HAP-1 (cell line): ENCODE results near the gene C1GALT1C1L.
"Not testable (repeated sequence)": the region's sequence is repeated elsewhere in the genome, so short reads cannot be mapped to it uniquely, and the experiment has no call there.

Experiments used
- DNase-seq, 2 experiments: peaks; one replicate each; pipeline ENCODE4 v3.0.0-alpha.2; 2016 to 2020; ENCODE audit warnings: low spot score in 2 of 2
- H3K27me3 ChIP-seq: fragments of 250-450 bp; sonication (Bioruptor Pico); 2 replicates; pipeline ENCODE4 v1.5.1; 2020; ENCODE audit warnings: low read depth, mild to moderate bottlenecking, moderate library complexity
- H3K36me3 ChIP-seq: fragments of 250-450 bp; sonication (Bioruptor Pico); replicated peaks from 2 replicates; pipeline ENCODE4 v1.5.1; 2020; ENCODE audit warnings: mild to moderate bottlenecking
- H3K4me1 ChIP-seq: fragments of 250-450 bp; sonication (Bioruptor Pico); 2 replicates; pipeline ENCODE4 v1.5.1; 2020; ENCODE audit warnings: mild to moderate bottlenecking
- H3K4me3 ChIP-seq: fragments of 250-450 bp; sonication (Bioruptor Pico); 2 replicates; pipeline ENCODE4 v1.5.1; 2020; ENCODE audit warnings: mild to moderate bottlenecking, moderate library complexity
- H3K9me3 ChIP-seq: fragments of 250-450 bp; sonication (Bioruptor Pico); 2 replicates; pipeline ENCODE4 v1.5.1; 2020; ENCODE audit warnings: mild to moderate bottlenecking, moderate library complexity
- in situ Hi-C: fragments of 300-500 bp; cut with MboI; formaldehyde crosslinking; loops from 3 replicates; pipeline ENCODE4 v1.14.3; 2020; ENCODE audit warnings: low sequenced_read_pairs, inconsistent platforms, mixed read lengths

C1GALT1C1L gene

DNA sequence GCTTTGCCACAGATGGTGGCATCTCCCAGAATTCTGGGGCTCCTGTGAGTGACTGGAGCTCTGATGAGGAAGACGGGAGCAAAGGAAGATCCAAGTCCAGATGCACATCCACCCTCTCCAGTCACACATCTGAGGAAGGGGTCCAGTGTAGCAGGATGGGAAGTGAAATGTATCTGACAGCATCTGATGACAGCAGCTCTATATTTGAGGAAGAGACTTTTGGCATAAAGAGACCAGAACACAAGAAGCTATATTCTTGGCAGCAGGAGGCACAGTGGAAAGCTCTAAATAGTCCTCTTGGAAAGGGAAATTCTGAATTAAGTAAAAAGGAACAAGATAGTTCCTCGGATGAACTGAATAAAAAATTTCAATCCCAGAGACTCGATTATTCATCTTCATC is 23.5 kb upstream of the C1GALT1C1L start:
- Histone ChIP-seq H3K27me3 (no peaks in the 10 kb centered on the region), H3K36me3 (0 out of 2 replicates have a peak, but pooled peaks cover 3% of the 10 kb centered on the region), H3K4me3 (no peak overlapping the region), H3K9me3 (no peaks in the 10 kb centered on the region), H3K4me1 (no peaks in the 10 kb centered on the region)
- no peak for DNase-seq
- in situ Hi-C loops = no loop called here

DNA sequence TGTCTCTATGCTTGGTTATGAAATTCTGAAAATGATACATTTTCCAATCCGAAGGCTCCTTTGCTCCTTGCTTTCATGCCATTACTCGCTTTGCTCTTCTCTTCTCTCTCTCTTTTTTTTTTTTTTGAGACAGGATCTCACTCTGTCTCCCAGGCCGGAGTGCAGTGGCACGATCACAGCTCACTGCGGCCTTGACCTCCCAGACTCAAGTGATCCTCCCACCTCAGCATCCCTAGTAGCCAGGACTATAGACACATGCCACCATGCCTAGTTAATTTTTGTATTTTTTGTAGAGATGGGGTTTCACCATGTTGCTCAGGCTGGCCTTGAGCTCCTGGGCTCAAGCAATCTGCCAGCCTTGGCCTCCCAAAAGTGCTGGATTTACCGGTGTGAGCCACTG is 21.9 kb upstream of the C1GALT1C1L start:
- H3K4me3 ChIP-seq, H3K4me1 ChIP-seq, in situ Hi-C loops, DNase-seq, H3K27me3 ChIP-seq, H3K9me3 ChIP-seq, H3K36me3 ChIP-seq: not testable (repeated sequence)

DNA sequence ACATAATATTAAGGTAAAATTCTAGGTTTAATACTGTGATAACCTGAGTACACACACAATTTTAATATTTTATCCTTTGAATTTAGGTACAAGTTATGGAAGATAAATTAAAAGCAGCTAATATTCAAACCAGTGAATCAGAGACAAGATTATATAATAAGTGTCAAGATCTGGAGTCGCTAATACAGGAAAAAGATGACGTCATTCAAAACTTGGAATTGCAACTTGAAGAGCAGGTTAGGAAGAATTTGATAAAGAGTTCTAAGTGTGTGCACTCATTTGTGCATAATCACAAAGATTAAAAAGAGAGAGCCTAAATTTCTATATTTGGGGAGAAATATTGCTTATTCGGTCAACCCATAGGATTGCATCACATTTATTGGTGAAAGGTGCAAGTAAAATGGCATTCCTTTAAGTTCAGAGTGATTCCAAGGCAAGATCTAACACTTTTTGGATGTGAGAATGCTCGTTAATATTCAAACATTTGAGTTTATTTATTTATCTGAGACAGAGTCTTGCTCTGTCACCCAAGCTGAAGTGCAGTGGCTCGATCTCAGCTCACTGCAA is 16.3 kb upstream of the C1GALT1C1L start:
- Histone ChIP-seq H3K4me3 (no peak overlapping the region), H3K27me3 (peaks cover 2% of the 10 kb centered on the region; the same call in 1 of the 2 replicates), H3K9me3 (no peaks in the 10 kb centered on the region), H3K4me1 (no peaks in the 10 kb centered on the region), H3K36me3 (0 out of 2 replicates have a peak, but pooled peaks cover 3% of the 10 kb centered on the region)
- DNase-seq = no peak
- in situ Hi-C loops = no loop called here

DNA sequence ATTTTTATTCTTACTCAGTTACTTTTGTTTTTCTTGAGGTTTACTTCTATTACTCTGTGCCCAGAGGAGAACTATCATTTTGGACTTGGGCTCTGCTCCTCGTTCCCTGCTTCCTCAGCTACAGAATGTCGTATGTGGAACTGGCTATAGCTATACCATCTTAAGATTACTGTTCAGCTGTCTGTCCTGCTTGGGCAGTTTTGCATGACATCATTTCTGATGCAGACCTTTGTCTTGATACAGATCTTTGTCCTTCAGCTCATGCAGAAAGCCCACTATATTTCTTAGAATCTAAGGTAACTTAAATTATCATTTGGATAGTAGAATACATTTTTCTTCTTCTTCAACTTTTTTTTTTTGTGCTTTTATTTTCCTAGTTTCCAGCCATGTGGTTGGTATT is 13.8 kb upstream of the C1GALT1C1L start:
- Histone ChIP-seq H3K4me1 (no peaks in the 10 kb centered on the region), H3K27me3 (peaks cover 2% of the 10 kb centered on the region; the same call in 1 of the 2 replicates), H3K4me3 (no peak overlapping the region), H3K9me3 (no peaks in the 10 kb centered on the region), H3K36me3 (no peaks in the 10 kb centered on the region)
- no peak for DNase-seq
- in situ Hi-C loops = no loop called here

DNA sequence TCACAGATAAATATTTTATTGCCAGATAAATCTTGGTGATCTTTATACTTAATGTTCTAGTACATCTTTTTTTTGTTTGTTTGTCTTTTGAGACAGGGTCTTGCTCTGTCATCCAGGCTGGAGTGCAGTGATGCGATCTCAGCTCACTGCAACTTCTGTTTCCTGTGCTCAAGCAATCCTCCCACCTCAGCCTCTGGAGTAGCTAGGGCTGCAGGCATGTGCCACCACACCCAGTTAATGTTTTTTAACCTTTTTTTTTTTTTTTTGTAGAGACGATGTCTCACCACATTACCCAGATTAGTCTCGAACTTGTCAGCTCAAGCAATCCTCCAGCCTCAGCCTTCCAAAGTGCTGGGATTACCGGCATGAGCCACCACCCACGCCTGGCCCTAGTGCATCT is 9.1 kb upstream of the C1GALT1C1L start:
- no peak for DNase-seq
- in situ Hi-C loops = no loop called here
- no peak overlapping the region for H3K4me3 ChIP-seq

DNA sequence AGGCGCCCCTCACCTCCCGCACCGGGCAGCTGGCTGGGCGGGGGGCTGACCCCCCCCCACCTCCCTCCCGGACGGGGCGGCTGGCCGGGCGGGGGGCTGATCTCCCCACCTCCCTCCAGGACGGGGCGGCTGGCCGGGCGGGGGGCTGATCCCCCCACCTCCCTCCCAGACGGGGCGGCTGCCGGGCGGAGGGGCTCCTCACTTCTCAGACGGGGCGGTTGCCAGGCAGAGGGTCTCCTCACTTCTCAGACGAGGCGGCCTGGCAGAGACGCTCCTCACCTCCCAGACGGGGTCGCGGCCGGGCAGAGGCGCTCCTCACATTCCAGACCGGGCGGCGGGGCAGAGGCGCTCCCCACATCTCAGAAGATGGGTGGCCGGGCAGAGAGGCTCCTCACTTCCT is 1.6 kb upstream of the C1GALT1C1L start:
- in situ Hi-C loops, H3K4me1 ChIP-seq, H3K36me3 ChIP-seq, H3K9me3 ChIP-seq, DNase-seq, H3K27me3 ChIP-seq, H3K4me3 ChIP-seq: not testable (repeated sequence)

More for the DNA sequence above, 9.1 kb upstream of the C1GALT1C1L start:
- H3K27me3 ChIP-seq = peaks cover 3% of the 10 kb centered on the region; the same call in 1 of the 2 replicates
- no peaks in the 10 kb centered on the region for H3K4me1 ChIP-seq
- no peaks in the 10 kb centered on the region for H3K9me3 ChIP-seq
- no peaks in the 10 kb centered on the region for H3K36me3 ChIP-seq

DNA sequence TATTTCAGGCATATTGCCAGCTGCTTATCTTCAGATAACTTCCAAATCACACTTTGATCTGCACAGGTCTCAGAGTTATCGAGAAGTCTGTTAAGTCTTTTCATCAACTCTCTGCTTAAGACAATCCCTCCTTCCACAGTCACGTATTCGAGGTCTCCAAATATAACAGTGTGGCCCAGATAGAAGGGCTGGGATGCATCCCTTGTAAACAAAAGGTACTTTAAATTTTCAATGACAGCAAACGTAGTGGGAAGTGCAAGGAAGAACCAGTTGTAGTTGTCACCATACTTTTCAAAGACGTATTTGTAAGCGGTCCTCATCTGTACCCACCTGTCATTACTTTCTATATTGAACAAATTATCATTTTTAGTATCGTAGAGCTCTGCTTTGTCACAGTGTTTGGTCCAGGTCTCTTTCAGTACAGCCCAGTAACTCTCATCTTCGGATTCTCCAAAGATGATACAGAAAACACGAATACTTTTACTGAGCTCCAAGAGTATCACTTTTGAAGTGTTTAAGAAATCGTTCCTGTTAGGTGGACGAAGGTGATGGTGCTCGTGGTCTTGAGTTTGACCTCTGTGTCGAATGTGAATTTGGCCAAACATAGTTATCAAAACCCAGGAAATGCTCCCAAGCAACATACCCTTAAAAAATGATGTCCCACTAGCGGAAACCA is 445 bp downstream of the C1GALT1C1L start:
- Histone ChIP-seq H3K4me1 (no peaks in the 10 kb centered on the region), H3K27me3 (peaks cover 3% of the 10 kb centered on the region; the same call in 1 of the 2 replicates), H3K9me3 (no peaks in the 10 kb centered on the region), H3K4me3 (no peak overlapping the region), H3K36me3 (no peaks in the 10 kb centered on the region)
- DNase-seq = no peak
- in situ Hi-C loops = no loop called here

DNA sequence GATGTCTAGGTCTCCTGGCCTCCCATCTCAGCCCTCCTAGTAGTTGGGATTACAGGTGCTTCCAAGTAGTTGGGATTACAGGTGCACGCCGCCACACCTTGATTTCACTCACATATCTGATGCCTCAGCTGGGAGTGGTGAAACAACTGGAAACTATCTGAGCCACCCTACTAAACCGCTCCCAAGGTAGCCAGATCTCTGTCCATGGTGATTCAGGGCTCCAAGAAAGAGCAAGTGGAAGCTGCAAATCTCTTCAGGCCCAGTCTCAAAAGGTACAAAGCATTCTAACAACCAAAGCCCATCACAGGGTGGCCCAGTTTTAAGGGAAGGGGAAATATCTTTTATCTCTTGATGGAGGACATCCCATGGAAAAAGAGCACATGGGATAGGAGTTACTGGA is 19.0 kb downstream of the C1GALT1C1L start:
- no peaks in the 10 kb centered on the region for H3K27me3 ChIP-seq

DNA sequence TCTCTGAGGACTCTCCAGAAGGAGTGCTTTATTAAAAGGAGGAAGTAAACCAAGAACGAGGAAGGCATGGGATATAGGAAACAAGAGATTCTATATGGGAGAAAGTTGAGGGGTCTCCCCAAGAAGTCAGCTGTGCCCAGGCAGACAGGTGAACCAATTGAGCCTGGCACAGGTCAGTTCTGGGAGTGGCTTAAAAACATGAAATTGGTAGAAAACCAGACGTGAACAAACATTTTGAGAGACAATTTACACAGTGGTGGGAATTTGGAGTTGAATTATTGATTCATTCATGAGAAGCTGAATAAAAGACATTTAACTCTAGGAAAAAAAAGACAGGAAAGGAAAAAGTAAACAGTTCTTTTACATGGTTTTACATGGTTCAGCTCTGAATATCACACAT is 22.7 kb downstream of the C1GALT1C1L start:
- H3K36me3 ChIP-seq = no peaks in the 10 kb centered on the region
- H3K4me1 ChIP-seq = no peaks in the 10 kb centered on the region
- no peak overlapping the region for H3K4me3 ChIP-seq
- no peaks in the 10 kb centered on the region for H3K9me3 ChIP-seq
- DNase-seq = no peak
- H3K27me3 ChIP-seq = no peaks in the 10 kb centered on the region
- in situ Hi-C loops = no loop called here

More for the DNA sequence above, 19.0 kb downstream of the C1GALT1C1L start:
- Histone ChIP-seq H3K36me3 (no peaks in the 10 kb centered on the region), H3K4me3 (no peak overlapping the region), H3K9me3 (no peaks in the 10 kb centered on the region), H3K4me1 (no peaks in the 10 kb centered on the region)
- DNase-seq = no peak
- in situ Hi-C loops = no loop called here

DNA sequence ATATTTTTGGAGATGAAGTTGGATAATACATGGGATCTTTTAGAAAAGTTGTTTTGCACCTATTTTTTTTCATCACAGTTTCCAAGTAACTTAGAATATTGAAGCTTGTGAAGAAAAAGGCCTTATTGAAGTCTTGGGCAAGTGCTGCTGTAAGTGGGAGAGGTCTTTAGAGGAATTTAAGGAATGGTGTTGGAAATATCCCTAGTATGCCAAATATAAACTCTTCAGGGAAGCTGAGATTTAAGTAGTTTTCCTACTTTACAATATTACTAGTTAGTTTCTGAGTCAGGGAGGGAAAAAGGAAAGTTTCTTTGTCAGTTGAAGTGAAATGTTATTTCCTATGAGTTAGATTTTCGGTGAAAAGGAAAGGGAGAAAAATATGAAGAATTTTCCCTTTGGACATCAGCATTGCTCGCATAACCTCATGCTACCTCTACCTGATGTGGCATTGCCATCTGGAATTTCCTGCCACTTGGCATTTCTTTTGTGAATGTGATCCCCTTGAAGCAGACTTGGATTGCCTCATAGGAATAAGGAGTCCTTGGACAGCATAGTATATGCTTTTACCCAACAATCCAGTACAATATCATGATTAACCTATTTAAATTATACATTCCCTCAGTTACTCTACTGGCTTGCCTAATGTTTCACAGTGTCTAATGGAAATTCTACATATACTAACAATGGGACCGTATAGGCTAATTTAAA is 27.1 kb downstream of the C1GALT1C1L start:
- in situ Hi-C loops = no loop called here
- Histone ChIP-seq H3K9me3 (no peaks in the 10 kb centered on the region), H3K4me1 (no peaks in the 10 kb centered on the region), H3K4me3 (no peak overlapping the region), H3K27me3 (no peaks in the 10 kb centered on the region), H3K36me3 (no peaks in the 10 kb centered on the region)
- no peak for DNase-seq

DNA sequence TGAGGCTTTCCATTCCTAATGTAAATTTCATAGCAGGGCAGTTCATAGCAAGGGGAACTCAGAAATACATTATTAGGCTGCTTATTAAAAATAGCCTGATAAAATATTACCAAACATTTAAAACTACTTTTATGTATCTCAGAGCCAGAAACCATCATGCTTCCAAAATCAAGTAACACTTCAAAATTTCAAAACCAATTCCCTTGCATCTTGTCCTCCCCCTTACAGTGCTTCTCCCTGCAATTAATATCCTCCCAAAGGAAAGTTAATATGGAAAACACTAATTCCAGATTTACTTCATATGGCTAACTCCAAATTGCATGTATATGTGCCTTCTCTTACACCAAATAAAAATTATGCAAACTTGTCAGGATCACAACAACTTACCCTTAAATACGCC is 32.5 kb downstream of the C1GALT1C1L start:
- Histone ChIP-seq H3K4me1 (peaks cover 7% of the 10 kb centered on the region; the same call in 1 of the 2 replicates), H3K4me3 (no peak overlapping the region), H3K36me3 (no peaks in the 10 kb centered on the region), H3K9me3 (no peaks in the 10 kb centered on the region), H3K27me3 (no peaks in the 10 kb centered on the region)
- no peak for DNase-seq
- in situ Hi-C loops = no loop called here

DNA sequence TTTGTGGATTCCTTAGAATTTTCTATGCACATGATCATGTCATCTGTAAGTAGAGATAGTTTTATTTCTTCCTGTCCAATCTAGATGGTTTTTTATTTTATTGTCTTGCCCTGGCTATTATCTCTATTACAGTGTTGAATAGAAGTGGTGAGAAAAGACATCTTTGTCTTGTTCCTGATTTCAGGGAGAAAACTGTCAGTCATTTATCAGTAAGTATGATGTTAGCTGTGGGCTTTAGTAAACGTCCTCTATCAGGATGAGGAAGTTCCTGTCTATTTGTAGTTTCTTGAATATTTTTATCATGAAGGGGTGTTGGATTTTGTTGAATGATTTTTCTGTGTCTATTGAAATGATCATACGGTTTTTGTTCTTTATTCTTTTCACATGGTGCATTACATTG is 33.9 kb downstream of the C1GALT1C1L start:
- Histone ChIP-seq H3K27me3 (no peaks in the 10 kb centered on the region), H3K4me3 (no peak overlapping the region), H3K36me3 (no peaks in the 10 kb centered on the region), H3K9me3 (no peaks in the 10 kb centered on the region), H3K4me1 (peaks cover 13% of the 10 kb centered on the region; the same call in 1 of the 2 replicates)
- no peak for DNase-seq
- in situ Hi-C loops = no loop called here

DNA sequence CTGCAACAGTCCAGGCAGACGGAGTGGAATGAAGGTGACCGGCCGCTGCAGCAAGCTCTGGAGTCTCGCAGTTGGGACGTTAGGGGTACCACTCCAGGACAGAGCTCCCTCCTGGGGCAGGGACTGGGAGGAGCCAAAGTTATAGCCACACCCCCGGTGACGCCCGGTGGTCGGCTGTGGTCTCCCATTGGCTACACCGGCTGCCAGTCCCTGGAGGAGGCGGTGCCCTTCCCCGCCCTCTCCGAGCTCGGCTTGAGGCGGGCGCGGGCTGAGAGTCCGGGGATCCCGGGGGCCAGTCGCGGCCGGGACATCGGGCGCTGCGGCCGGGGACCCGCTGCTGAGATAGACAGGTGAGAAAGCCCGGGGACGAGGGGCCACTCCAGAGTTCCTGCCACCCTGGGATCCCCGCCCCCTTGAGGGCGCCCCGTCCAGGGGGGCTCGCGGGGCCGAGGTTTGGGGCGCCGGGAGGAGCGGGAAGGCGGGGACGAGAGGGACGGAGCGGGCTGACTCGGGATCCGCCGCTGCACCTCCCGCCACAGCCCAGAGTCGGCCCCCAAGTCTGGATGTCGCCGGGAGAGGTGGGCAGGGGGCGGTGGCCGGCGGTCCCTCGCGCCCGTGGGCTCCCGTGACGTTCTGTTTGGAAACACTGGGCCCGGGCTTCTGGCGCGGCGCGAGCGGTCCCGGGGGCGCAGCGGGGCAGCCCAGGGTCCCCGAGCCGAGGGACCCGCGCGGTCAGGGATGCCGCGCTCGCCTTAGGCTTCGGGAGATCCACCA is 39.0 kb downstream of the C1GALT1C1L start, which contains the start of gene PLEKHH2:
Gene PLEKHH2, plus strand, starts transcription at position 231 of the 774 bp plus-strand sequence. CDS start 7,414 bp downstream, outside the sequence.
- H3K4me3 ChIP-seq = peak within 1 kb of the TSS; percentile 83
- no peaks in the 10 kb centered on the region for H3K9me3 ChIP-seq
- peaks cover 22% of the 10 kb centered on the region for H3K4me1 ChIP-seq
- DNase-seq = peak; percentile 78 to 96
- no peaks in the 10 kb centered on the region for H3K27me3 ChIP-seq
- in situ Hi-C loops = no loop called here
- no peaks in the 10 kb centered on the region for H3K36me3 ChIP-seq
